ENCODE measurements around the gene NHLRC4.

NHLRC4 gene

GRCh38 chr16:530111-530817 is 36.5 kb upstream of the NHLRC4 start:
- DNase-seq (ENCODE audit: low read depth in 2 of 2), result no peak

GRCh38 chr16:531494-532125 is 35.2 kb upstream of the NHLRC4 start:
- no peak for DNase-seq (ENCODE audit: low read depth in 2 of 2)

GRCh38 chr16:533391-534123 is 33.2 kb upstream of the NHLRC4 start:
- DNase-seq (ENCODE audit: low read depth in 2 of 2), result no peak

GRCh38 chr16:534135-534534 is 32.7 kb upstream of the NHLRC4 start:
- no peak for DNase-seq (ENCODE audit: low read depth in 2 of 2)

GRCh38 chr16:534856-535445 is 31.9 kb upstream of the NHLRC4 start:
- no peak for DNase-seq (ENCODE audit: low read depth in 2 of 2)

- no peak for DNase-seq (ENCODE audit: low read depth in 2 of 2)
These were observed 31.1 kb upstream of the NHLRC4 start for GRCh38 chr16:535446-536405.

DNA sequence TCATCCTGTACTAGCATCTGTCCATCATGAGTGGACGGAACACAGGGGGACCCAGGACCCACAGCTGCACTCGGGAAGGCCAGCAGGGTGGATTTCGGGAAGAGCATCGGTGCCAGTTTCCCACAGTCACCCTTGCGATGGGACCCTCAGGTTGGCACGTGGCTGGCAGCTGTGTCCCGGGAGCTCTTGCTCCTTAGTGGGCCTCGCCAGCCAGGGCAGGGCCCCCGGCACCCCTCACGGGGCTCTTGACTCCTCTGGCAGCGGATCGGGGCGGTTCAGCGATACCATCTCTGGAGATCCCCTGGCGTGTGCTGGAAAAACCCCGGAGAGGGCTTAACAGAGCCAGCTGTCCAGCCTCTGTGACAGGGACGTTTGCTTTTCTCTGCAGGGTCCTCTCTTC is 30.1 kb upstream of the NHLRC4 start:
- DNase-seq (ENCODE audit: low read depth in 2 of 2), result no peak

DNA sequence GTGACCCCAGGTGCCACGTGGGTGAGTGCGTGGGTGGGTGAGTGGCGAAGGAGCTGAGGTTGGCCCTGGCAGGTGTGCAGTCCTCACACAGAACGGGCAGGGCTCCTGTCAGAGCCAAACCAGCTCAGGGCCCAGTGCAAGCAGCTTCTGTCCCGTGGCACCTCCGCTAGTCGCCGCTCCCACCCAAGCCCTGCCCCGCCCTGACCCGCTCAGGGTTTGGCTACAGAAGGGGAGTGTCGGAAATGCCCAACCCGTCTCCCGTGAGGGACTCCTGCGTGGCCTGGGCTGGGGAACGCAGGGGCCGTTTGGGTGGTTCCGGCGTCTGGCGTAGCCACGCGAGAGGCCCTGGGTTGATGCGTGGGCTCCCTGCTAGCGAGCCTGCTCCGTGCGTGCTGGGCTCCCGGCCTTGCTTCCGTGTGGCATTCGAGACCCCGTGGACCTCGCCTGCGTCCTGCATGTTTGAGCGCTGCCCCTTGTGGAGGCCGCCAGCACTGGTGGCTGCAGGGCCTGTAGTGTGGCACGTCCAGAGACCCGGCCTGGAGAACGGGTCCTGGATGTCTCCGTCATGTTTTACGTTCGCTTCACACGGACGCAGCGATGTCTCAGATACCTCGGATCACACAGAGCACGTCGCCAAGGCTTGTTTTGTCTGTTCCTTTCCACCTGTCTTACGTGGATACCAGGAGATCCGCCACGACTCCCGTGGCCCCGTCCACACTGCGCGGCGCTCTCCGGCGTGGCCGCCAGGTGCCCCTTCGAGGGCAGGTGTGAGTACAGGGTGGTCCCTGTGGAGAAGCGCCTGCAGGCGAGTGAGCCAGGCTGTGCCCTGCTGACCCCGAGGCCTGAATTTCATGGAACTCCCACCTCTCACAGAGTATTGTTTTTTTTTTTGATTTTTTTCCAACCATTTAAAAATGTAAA is 29.1 kb upstream of the NHLRC4 start:
- no peak for DNase-seq (ENCODE audit: low read depth in 2 of 2)

DNA sequence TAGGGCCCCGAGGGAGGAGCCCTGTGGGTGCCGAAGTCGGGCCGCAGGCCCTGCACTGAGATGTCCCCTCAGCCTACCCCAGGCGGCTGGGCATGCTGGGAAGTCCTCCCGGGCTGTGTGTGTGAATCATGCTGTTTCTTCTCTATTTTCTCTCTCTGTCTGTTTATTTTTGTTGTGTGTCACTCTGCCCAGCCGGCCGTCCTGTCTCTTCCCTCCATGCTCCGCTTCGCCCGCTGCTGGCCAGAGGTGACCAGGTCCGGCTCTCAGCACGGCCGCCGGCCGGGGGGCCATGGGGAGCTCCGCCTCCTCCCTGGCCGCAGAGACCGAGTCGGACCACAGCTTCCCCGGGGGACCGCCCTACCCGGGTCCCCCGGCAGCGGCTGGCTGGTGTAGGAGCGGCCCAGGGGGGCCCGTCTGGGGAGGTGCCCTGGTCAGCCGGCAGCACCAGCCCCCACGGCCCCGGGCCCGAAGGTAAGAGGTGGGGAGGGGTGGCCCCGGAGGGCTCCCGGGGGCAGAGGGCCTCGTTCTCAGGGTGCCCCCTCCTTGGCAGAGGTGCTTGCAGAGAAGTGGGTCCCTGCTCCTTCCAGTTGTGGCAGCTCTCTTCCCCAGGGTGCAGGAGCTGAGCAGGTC is 26.8 kb upstream of the NHLRC4 start:
- DNase-seq (ENCODE audit: low read depth in 2 of 2), result no peak

GRCh38 chr16:540645-541340 is 26.0 kb upstream of the NHLRC4 start:
- no peak for DNase-seq (ENCODE audit: low read depth in 2 of 2)

- DNase-seq (ENCODE audit: low read depth in 2 of 2), result no peak
These were observed 23.3 kb upstream of the NHLRC4 start for GRCh38 chr16:543301-544164.

GRCh38 chr16:544517-544916 is 22.3 kb upstream of the NHLRC4 start:
- DNase-seq (ENCODE audit: low read depth in 2 of 2), result no peak

DNA sequence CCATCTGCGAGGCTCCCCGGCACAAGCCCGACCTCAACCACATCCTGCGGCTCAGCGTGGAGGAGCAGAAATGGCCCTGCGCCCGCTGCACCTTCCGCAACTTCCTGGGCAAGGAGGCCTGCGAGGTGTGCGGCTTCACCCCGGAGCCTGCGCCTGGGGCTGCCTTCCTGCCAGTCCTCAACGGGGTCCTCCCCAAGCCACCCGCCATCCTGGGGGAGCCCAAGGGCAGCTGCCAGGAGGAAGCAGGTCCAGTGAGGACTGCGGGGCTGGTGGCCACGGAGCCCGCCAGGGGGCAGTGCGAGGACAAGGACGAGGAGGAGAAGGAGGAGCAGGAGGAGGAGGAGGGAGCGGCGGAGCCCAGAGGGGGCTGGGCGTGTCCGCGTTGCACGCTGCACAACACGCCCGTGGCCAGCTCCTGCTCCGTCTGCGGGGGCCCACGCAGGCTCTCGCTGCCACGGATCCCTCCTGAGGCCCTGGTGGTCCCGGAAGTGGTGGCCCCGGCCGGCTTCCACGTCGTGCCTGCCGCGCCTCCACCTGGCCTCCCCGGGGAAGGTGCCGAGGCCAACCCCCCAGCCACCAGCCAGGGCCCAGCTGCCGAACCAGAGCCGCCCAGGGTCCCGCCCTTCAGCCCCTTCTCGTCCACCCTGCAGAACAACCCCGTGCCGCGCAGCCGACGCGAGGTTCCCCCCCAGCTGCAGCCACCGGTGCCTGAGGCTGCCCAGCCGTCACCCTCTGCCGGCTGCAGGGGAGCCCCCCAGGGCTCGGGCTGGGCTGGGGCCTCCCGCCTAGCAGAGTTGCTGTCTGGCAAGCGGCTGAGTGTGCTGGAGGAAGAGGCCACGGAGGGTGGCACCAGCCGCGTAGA is 19.7 kb upstream of the NHLRC4 start:
- DNase-seq (ENCODE audit: low read depth in 2 of 2), result peak in 1 of 2 experiments; percentile 42

GRCh38 chr16:548586-548985 is 18.2 kb upstream of the NHLRC4 start:
- no peak for DNase-seq (ENCODE audit: low read depth in 2 of 2)

DNA sequence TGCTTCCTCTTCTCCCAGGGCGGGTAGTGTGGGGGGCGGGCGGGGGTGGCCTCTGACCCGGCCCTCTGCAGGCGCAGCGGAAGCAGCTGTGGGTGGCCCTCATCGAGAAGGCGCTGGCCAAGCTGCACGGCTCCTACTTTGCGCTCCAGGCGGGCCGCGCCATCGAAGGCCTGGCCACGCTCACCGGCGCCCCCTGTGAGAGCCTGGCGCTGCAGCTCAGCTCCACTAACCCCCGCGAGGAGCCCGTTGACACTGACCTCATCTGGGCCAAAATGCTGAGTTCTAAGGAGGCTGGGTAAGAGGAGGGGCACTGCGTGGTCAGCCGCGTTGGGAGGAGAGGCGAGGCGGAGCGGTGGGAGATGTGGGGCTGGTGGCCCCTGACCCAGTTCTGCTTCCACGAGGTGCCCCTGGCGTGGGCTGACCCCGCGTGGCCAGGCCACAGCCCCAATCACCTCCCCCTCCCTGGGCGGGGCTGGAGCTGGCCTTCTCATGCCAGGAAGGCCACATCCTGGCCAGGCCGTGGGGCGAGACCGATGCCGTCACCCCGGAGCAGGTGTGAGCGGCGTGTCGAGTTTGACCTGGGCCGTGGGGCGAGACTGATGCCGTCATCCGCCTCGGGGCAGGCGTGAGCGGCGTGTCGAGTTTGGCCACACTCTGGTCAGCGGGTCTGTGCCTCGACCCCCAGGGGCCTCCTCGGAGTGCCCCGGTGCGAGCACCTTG is 17.1 kb upstream of the NHLRC4 start:
- no peak for DNase-seq (ENCODE audit: low read depth in 2 of 2)

DNA sequence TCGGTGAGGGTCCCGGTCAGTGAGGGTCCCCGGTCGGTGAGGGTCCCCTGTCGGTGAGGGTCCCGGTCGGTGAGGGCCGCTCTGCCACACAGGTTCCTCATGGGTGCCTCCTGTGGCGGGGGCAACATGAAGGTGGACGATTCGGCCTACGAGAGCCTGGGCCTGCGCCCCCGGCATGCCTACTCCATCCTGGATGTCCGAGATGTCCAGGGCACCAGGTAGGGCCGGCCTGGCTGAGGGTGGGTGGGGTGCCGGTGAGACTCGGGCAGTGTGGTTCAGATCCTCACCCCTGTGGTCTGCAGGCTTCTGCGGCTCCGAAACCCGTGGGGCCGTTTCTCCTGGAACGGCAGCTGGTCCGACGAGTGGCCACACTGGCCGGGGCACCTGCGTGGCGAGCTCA is 15.6 kb upstream of the NHLRC4 start:
- DNase-seq (ENCODE audit: low read depth in 2 of 2), result no peak

GRCh38 chr16:552171-552570 is 14.6 kb upstream of the NHLRC4 start:
- no peak for DNase-seq (ENCODE audit: low read depth in 2 of 2)
